Retina (tissue), 1 donor: Measurements from ENCODE around the gene C2CD2.
A peak's percentile ranks its signal among the peaks of the same experiment; 100 is the strongest.

Source experiments
- DNase-seq: peaks from one replicate; pipeline ENCODE4 v3.0.0-alpha.2; 2016

C2CD2 gene

GRCh38 chr21:41929248-41929647 is 24.6 kb downstream of the C2CD2 start:
- no peak for DNase-seq

GRCh38 chr21:41928621-41929220 is 25.1 kb downstream of the C2CD2 start:
- DNase-seq, result no peak

- no peak for DNase-seq
Measured at GRCh38 chr21:41927727-41928409, 25.9 kb downstream of the C2CD2 start.

- DNase-seq, result no peak
Measured at GRCh38 chr21:41926807-41927171, 27.0 kb downstream of the C2CD2 start.

GRCh38 chr21:41926117-41926806 is 27.6 kb downstream of the C2CD2 start:
- no peak for DNase-seq

- no peak for DNase-seq
Measured at GRCh38 chr21:41925767-41926116, 28.1 kb downstream of the C2CD2 start.

- DNase-seq, result no peak
Measured at GRCh38 chr21:41924368-41924754, 29.5 kb downstream of the C2CD2 start.

- no peak for DNase-seq
Measured at GRCh38 chr21:41923631-41924367, 30.0 kb downstream of the C2CD2 start.

GRCh38 chr21:41923186-41923585 is 30.6 kb downstream of the C2CD2 start:
- no peak for DNase-seq

GRCh38 chr21:41921021-41921420 is 32.8 kb downstream of the C2CD2 start:
- peak; percentile 59 for DNase-seq

GRCh38 chr21:41920476-41920875 is 33.3 kb downstream of the C2CD2 start:
- peak; percentile 67 for DNase-seq

- no peak for DNase-seq
Measured at GRCh38 chr21:41919666-41920398, 34.0 kb downstream of the C2CD2 start.

GRCh38 chr21:41918561-41919358 is 35.1 kb downstream of the C2CD2 start:
- DNase-seq, result no peak

GRCh38 chr21:41917531-41917930 is 36.3 kb downstream of the C2CD2 start:
- no peak for DNase-seq

GRCh38 chr21:41916888-41917433 is 36.9 kb downstream of the C2CD2 start:
- DNase-seq, result peak; percentile 23

- DNase-seq, result no peak
Measured at GRCh38 chr21:41914965-41915364, 38.9 kb downstream of the C2CD2 start.

- no peak for DNase-seq
Measured at GRCh38 chr21:41914358-41914757, 39.5 kb downstream of the C2CD2 start.

- DNase-seq, result no peak
Measured at GRCh38 chr21:41913230-41913629, 40.6 kb downstream of the C2CD2 start.

GRCh38 chr21:41908829-41909228 is 45.0 kb downstream of the C2CD2 start:
- DNase-seq, result no peak

GRCh38 chr21:41907496-41908258 is 46.1 kb downstream of the C2CD2 start:
- no peak for DNase-seq

- DNase-seq, result no peak
Measured at GRCh38 chr21:41906770-41907169, 47.0 kb downstream of the C2CD2 start.
